GM19238 (cell line): ENCODE measurements around the gene LCLAT1.
"Not testable (repeated sequence)": the region's sequence is repeated elsewhere in the genome, so short reads cannot be mapped to it uniquely, and the experiment has no call there.

ENCODE experiments used
- DNase-seq: peaks from one replicate; pipeline ENCODE4 v3.0.0; 2011; ENCODE audit warnings: low spot score; ENCODE audit not compliant: insufficient read length

LCLAT1 gene

GRCh38 chr2:30454571-30454970, 7.5 kb downstream of the LCLAT1 start:
- DNase-seq, result no peak

GRCh38 chr2:30455114-30455738, 8.2 kb downstream of the LCLAT1 start:
- no peak for DNase-seq

GRCh38 chr2:30456106-30456505, 9.1 kb downstream of the LCLAT1 start:
- no peak for DNase-seq

- no peak for DNase-seq
These were observed 9.5 kb downstream of the LCLAT1 start for GRCh38 chr2:30456579-30456978.

- no peak for DNase-seq
These were observed 10.2 kb downstream of the LCLAT1 start for GRCh38 chr2:30457296-30457695.

GRCh38 chr2:30459140-30459539, 12.1 kb downstream of the LCLAT1 start:
- no peak for DNase-seq

- no peak for DNase-seq
These were observed 15.2 kb downstream of the LCLAT1 start for GRCh38 chr2:30462131-30462857.

GRCh38 chr2:30463535-30463934, 16.5 kb downstream of the LCLAT1 start:
- DNase-seq, result no peak

- no peak for DNase-seq
These were observed 17.6 kb downstream of the LCLAT1 start for GRCh38 chr2:30464544-30465170.

GRCh38 chr2:30465171-30465545, 18.1 kb downstream of the LCLAT1 start:
- DNase-seq, result no peak

- no peak for DNase-seq
These were observed 19.2 kb downstream of the LCLAT1 start for GRCh38 chr2:30466216-30466615.

- not testable (repeated sequence) for DNase-seq
These were observed 20.2 kb downstream of the LCLAT1 start for GRCh38 chr2:30467062-30467826.

GRCh38 chr2:30470426-30470825, 23.4 kb downstream of the LCLAT1 start:
- DNase-seq, result no peak

GRCh38 chr2:30472326-30472725, 25.3 kb downstream of the LCLAT1 start:
- no peak for DNase-seq

- DNase-seq, result no peak
These were observed 28.5 kb downstream of the LCLAT1 start for GRCh38 chr2:30475542-30475941.

- DNase-seq, result no peak
These were observed 29.6 kb downstream of the LCLAT1 start for GRCh38 chr2:30476636-30477035.

GRCh38 chr2:30480703-30481322, 33.8 kb downstream of the LCLAT1 start:
- DNase-seq, result no peak

GRCh38 chr2:30481323-30481800, 34.3 kb downstream of the LCLAT1 start:
- no peak for DNase-seq

- DNase-seq, result no peak
These were observed 35.0 kb downstream of the LCLAT1 start for GRCh38 chr2:30482011-30482410.

- DNase-seq, result no peak
These were observed 37.1 kb downstream of the LCLAT1 start for GRCh38 chr2:30484145-30484544.

- DNase-seq, result no peak
These were observed 37.9 kb downstream of the LCLAT1 start for GRCh38 chr2:30484995-30485394.
